WTC11 (cell line): ENCODE measurements around the gene PLXDC2. TPM values are rescaled to one million over a fixed set of nuclear protein-coding genes. Genes with fewer than 3 reads are reported as not detected.

Experiments
- ATAC-seq: fragments of 200-7000 bp; cut with Tn5 transposase; 2 replicates; pipeline ENCODE4 v1.10.0; 2021; ENCODE audit warnings: mild to moderate bottlenecking, moderate library complexity
- CTCF ChIA-PET: fragments of 300-600 bp; sonication (Branson Sonifier 250); formaldehyde crosslinking; loops from one replicate; lab custom pipeline; 2021; ENCODE audit warnings: antibody characterized with exemption; lab: Charles Lee
- POLR2A ChIA-PET: fragments of 350-600 bp; sonication (Branson Sonifier 250); formaldehyde crosslinking; loops from one replicate; lab custom pipeline; 2021; ENCODE audit warnings: antibody characterized with exemption; lab: Charles Lee
- DNase-seq: peaks from one replicate; pipeline ENCODE4 v3.0.0; 2021; ENCODE audit warnings: low spot score
- H3K27ac Mint-ChIP-seq: 2 replicates; pipeline ENCODE4 v1.8.0; 2021; ENCODE audit warnings: mixed read lengths
- H3K27me3 Mint-ChIP-seq: 2 replicates; pipeline ENCODE4 v1.8.0; 2021; ENCODE audit warnings: low read depth, mild to moderate bottlenecking, moderate library complexity, mixed read lengths
- H3K36me3 Mint-ChIP-seq: 2 replicates; pipeline ENCODE4 v1.8.0; 2021; ENCODE audit warnings: mixed read lengths
- H3K4me1 Mint-ChIP-seq: 2 replicates; pipeline ENCODE4 v1.8.0; 2022; ENCODE audit warnings: mixed read lengths
- H3K4me3 Mint-ChIP-seq: 2 replicates; pipeline ENCODE4 v1.8.0; 2021; ENCODE audit warnings: mild to moderate bottlenecking, moderate library complexity, mixed read lengths
- H3K9me3 Mint-ChIP-seq: 2 replicates; pipeline ENCODE4 v1.8.0; 2021; ENCODE audit warnings: mixed read lengths
- ATF6 ChIP-seq: sonication (generic); formaldehyde crosslinking; IDR thresholded peaks from 2 replicates; pipeline ENCODE4 v1.8.1; 2023; ENCODE audit warnings: mild to moderate bottlenecking, missing genetic modification reagents
- CDX4 ChIP-seq: fragments of 250-450 bp; sonication (Bioruptor Pico); IDR thresholded peaks from 2 replicates; pipeline ENCODE4 v1.9.0; 2021; ENCODE audit warnings: moderate library complexity, mild to moderate bottlenecking, inconsistent platforms, borderline replicate concordance
- CREM ChIP-seq: sonication (generic); formaldehyde crosslinking; IDR thresholded peaks from 2 replicates; pipeline ENCODE4 v1.8.1; 2022; ENCODE audit warnings: mild to moderate bottlenecking, missing genetic modification reagents, moderate library complexity
- FOXP1 ChIP-seq: sonication (generic); formaldehyde crosslinking; IDR thresholded peaks from 2 replicates; pipeline ENCODE4 v1.8.0; 2022; ENCODE audit warnings: missing genetic modification reagents, mild to moderate bottlenecking, moderate library complexity, borderline replicate concordance
- FOXP4 ChIP-seq: sonication (generic); formaldehyde crosslinking; IDR thresholded peaks from 2 replicates; pipeline ENCODE4 v1.8.0; 2022; ENCODE audit warnings: mild to moderate bottlenecking, missing genetic modification reagents
- IRF1 ChIP-seq: sonication (generic); formaldehyde crosslinking; IDR thresholded peaks from 2 replicates; pipeline ENCODE4 v1.8.0; 2023; ENCODE audit warnings: missing genetic modification reagents
- IRF2 ChIP-seq: sonication (generic); formaldehyde crosslinking; IDR thresholded peaks from 2 replicates; pipeline ENCODE4 v1.8.0; 2022; ENCODE audit warnings: low read depth, missing genetic modification reagents, borderline replicate concordance
- JAZF1 ChIP-seq: fragments of 250-450 bp; sonication (Bioruptor Pico); IDR thresholded peaks from 2 replicates; pipeline ENCODE4 v1.9.0; 2021; ENCODE audit warnings: moderate library complexity, mild to moderate bottlenecking, inconsistent platforms
- KAT7 ChIP-seq: sonication (generic); formaldehyde crosslinking; IDR thresholded peaks from 2 replicates; pipeline ENCODE4 v1.8.1; 2023; ENCODE audit warnings: missing genetic modification reagents, mild to moderate bottlenecking, borderline replicate concordance
- NFYB ChIP-seq: sonication (generic); formaldehyde crosslinking; conservative IDR thresholded peaks from 2 replicates; pipeline ENCODE4 v1.8.0; 2022; ENCODE audit warnings: low read depth, missing genetic modification reagents
- RELA ChIP-seq: sonication (generic); formaldehyde crosslinking; IDR thresholded peaks from 2 replicates; pipeline ENCODE4 v1.8.1; 2022; ENCODE audit warnings: missing genetic modification reagents, mild to moderate bottlenecking, borderline replicate concordance
- RORB ChIP-seq: fragments of 250-450 bp; sonication (Bioruptor Pico); IDR thresholded peaks from 2 replicates; pipeline ENCODE4 v1.9.0; 2021; ENCODE audit warnings: mild to moderate bottlenecking
- SMAD4 ChIP-seq: sonication (generic); formaldehyde crosslinking; IDR thresholded peaks from 2 replicates; pipeline ENCODE4 v1.8.0; 2022; ENCODE audit warnings: mild to moderate bottlenecking, missing genetic modification reagents
- TCF7 ChIP-seq: sonication (generic); formaldehyde crosslinking; IDR thresholded peaks from 2 replicates; pipeline ENCODE4 v1.8.0; 2022; ENCODE audit warnings: mild to moderate bottlenecking, low read depth, missing genetic modification reagents, moderate library complexity
- TEAD1 ChIP-seq: sonication (generic); formaldehyde crosslinking; IDR thresholded peaks from 2 replicates; pipeline ENCODE4 v1.8.0; 2022; ENCODE audit warnings: mild to moderate bottlenecking, missing genetic modification reagents
- ZBTB43 ChIP-seq: sonication (generic); formaldehyde crosslinking; IDR thresholded peaks from 2 replicates; pipeline ENCODE4 v1.8.1; 2023; ENCODE audit warnings: mild to moderate bottlenecking, missing genetic modification reagents
- ZNF219 ChIP-seq: sonication (generic); formaldehyde crosslinking; IDR thresholded peaks from 2 replicates; pipeline ENCODE4 v1.8.0; 2023; ENCODE audit warnings: missing genetic modification reagents, mild to moderate bottlenecking, borderline replicate concordance
- ZNF263 ChIP-seq: sonication (generic); formaldehyde crosslinking; IDR thresholded peaks from 2 replicates; pipeline ENCODE4 v1.8.1; 2022; ENCODE audit warnings: low read depth, mild to moderate bottlenecking, moderate library complexity, missing genetic modification reagents
- ZNF423 ChIP-seq: fragments of 250-450 bp; sonication (Bioruptor Pico); IDR thresholded peaks from 2 replicates; pipeline ENCODE4 v2.1.2; 2022; ENCODE audit warnings: mild to moderate bottlenecking, moderate library complexity
- ZNF512 ChIP-seq: sonication (generic); formaldehyde crosslinking; IDR thresholded peaks from 2 replicates; pipeline ENCODE4 v1.8.1; 2022; ENCODE audit warnings: missing genetic modification reagents, borderline replicate concordance
- ZNF671 ChIP-seq: fragments of 250-450 bp; sonication (Bioruptor Pico); IDR thresholded peaks from 2 replicates; pipeline ENCODE4 v1.8.0; 2021; ENCODE audit warnings: mild to moderate bottlenecking
- total RNA-seq: library from RNA; stranded (reverse); gene quantifications from 3 replicates; pipeline ENCODE4 v1.2.3, GENCODE V29; 2021
- TF ChIP-seq, protein P1 (sequence below): sonication (generic); formaldehyde crosslinking; IDR thresholded peaks from 2 replicates; pipeline ENCODE4 v1.8.0; 2022; ENCODE audit warnings: mild to moderate bottlenecking, missing genetic modification reagents

Gene PLXDC2
- total RNA-seq, 1 experiment from 2014 or later = 31.7 TPM

- TF ChIP-seq KAT7 (CRISPR knock-in tag) = no peak
- no peak for TF ChIP-seq JAZF1 (CRISPR knock-in tag)
- no peak for TF ChIP-seq ZNF671 (CRISPR knock-in tag)
- TF ChIP-seq TCF7 (CRISPR knock-in tag) = no peak
These were observed 484.5 kb downstream of the PLXDC2 start (continued) for GRCh38 chr10:20300735-20301134.

GRCh38 chr10:20302033-20302432 is 485.8 kb downstream of the PLXDC2 start:
- H3K9me3 Mint-ChIP-seq = peaks cover 63% of the 10 kb centered on the region
- H3K4me1 Mint-ChIP-seq = peaks cover 12% of the 10 kb centered on the region
- no peak overlapping the region for H3K4me3 Mint-ChIP-seq
- peaks cover 7% of the 10 kb centered on the region for H3K27me3 Mint-ChIP-seq
- TF ChIP-seq KAT7 (CRISPR knock-in tag) (no peak), CREM (CRISPR knock-in tag) (no peak), SMAD4 (CRISPR knock-in tag) (no peak), ZNF219 (no peak), ATF6 (CRISPR knock-in tag) (no peak), RORB (CRISPR knock-in tag) (no peak), IRF1 (CRISPR knock-in tag) (no peak), ZNF423 (CRISPR knock-in tag) (no peak), ZNF512 (no peak)
- TF ChIP-seq, protein P1, sequence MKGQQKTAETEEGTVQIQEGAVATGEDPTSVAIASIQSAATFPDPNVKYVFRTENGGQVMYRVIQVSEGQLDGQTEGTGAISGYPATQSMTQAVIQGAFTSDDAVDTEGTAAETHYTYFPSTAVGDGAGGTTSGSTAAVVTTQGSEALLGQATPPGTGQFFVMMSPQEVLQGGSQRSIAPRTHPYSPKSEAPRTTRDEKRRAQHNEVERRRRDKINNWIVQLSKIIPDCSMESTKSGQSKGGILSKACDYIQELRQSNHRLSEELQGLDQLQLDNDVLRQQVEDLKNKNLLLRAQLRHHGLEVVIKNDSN = no peak
- H3K36me3 Mint-ChIP-seq = peaks cover 56% of the 10 kb centered on the region
- CTCF ChIA-PET = no interaction called here
- POLR2A ChIA-PET = no interaction called here
- no peak for DNase-seq
- no peak overlapping the region for H3K27ac Mint-ChIP-seq
- ATAC-seq = no peak

DNA sequence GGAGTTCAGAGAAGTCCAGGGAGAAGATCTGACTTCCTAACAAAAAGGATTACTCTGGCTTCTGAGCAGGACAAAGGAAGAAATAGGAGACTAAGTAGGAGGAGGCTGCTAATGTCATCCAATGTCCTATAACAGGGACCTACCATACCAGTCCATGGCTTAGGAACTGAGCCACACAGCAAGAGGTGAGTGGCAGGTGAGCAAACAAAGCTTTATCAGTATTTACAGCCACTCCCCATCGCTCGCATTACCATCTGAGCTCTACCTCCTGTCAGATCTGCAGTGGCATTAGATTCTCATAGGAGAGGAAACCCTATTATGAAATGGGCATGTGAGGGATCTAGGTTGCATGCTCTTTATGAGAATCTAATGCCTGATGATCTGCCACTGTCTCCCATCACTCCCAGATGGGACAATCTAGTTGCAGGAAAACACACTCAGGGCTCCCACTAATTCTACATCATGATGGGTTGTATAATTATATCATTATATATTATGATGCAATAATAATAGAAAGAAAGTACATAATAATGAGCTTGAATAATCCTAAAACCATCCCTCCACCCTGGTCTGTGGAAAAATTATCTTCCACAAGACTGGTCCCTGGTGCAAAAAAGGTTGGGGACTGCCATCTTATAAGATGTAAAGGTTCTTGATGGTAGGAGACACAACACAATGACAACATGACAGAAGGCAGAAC is 487.4 kb downstream of the PLXDC2 start:
- ATAC-seq = no peak
- CTCF ChIA-PET = no interaction called here
- DNase-seq = no peak
- peaks cover 8% of the 10 kb centered on the region for H3K4me1 Mint-ChIP-seq
- POLR2A ChIA-PET = no interaction called here
- no peak overlapping the region for H3K4me3 Mint-ChIP-seq
- peaks cover 40% of the 10 kb centered on the region for H3K36me3 Mint-ChIP-seq
- no peaks in the 10 kb centered on the region; the same call in none of the 2 replicates for H3K27me3 Mint-ChIP-seq
- peaks cover 51% of the 10 kb centered on the region for H3K9me3 Mint-ChIP-seq
- H3K27ac Mint-ChIP-seq = no peak overlapping the region
- TF ChIP-seq TEAD1 = no peak
- TF ChIP-seq FOXP4 (CRISPR knock-in tag) = no peak
- no peak for TF ChIP-seq ZNF263 (CRISPR knock-in tag)
- no peak for TF ChIP-seq FOXP1
- no peak for TF ChIP-seq ZNF671 (CRISPR knock-in tag)
- TF ChIP-seq ZBTB43 (CRISPR knock-in tag) = no peak
- TF ChIP-seq IRF2 (CRISPR knock-in tag) = no peak
- TF ChIP-seq CDX4 = no peak
- no peak for TF ChIP-seq NFYB (CRISPR knock-in tag)
- no peak for TF ChIP-seq RELA (CRISPR knock-in tag)
